Gastroesophageal sphincter (tissue), 3 donors: ENCODE data around the gene ANKRD36B.

ENCODE experiments used
- EP300 ChIP-seq: sonication (generic); formaldehyde crosslinking; IDR thresholded peaks from one replicate; pipeline ENCODE4 v1.6.1; 2017; ENCODE audit warnings: antibody characterized with exemption, mild to moderate bottlenecking
- POLR2A ChIP-seq, 2 donors: fragments of 450-650 bp; IDR thresholded peaks; one replicate each; pipeline ENCODE4 v1.6.1; 2017; ENCODE audit warnings: antibody characterized with exemption in 2 of 2, mild to moderate bottlenecking in 2 of 2, moderate library complexity in 1 of 2
- TF ChIP-seq, protein P1 (sequence below), 4 experiments: fragments of 200-600 bp in 2 of 4; fragments of 450-650 bp in 2 of 4; sonication (generic) in 1 of 4; IDR thresholded peaks; one replicate each; pipeline ENCODE4 v1.5.1; 2017 to 2019; ENCODE audit warnings: antibody characterized with exemption in 4 of 4, mild to moderate bottlenecking in 2 of 4, moderate library complexity in 2 of 4

GRCh38 chr2:97617911-97618310, 28.2 kb upstream of the ANKRD36B start:
- TF ChIP-seq, protein P1, sequence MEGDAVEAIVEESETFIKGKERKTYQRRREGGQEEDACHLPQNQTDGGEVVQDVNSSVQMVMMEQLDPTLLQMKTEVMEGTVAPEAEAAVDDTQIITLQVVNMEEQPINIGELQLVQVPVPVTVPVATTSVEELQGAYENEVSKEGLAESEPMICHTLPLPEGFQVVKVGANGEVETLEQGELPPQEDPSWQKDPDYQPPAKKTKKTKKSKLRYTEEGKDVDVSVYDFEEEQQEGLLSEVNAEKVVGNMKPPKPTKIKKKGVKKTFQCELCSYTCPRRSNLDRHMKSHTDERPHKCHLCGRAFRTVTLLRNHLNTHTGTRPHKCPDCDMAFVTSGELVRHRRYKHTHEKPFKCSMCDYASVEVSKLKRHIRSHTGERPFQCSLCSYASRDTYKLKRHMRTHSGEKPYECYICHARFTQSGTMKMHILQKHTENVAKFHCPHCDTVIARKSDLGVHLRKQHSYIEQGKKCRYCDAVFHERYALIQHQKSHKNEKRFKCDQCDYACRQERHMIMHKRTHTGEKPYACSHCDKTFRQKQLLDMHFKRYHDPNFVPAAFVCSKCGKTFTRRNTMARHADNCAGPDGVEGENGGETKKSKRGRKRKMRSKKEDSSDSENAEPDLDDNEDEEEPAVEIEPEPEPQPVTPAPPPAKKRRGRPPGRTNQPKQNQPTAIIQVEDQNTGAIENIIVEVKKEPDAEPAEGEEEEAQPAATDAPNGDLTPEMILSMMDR (IDR thresholded peaks at IDR 0.05) = no peak
- no peak for TF ChIP-seq POLR2A (IDR thresholded peaks at IDR 0.05)
- TF ChIP-seq EP300 = no peak
